Testis (tissue), 3 donors: Measurements from ENCODE around the gene CDH23. TPM values are rescaled to one million over a fixed set of nuclear protein-coding genes. Genes with fewer than 3 reads are reported as not detected.

Source experiments
- DNase-seq: peaks from one replicate; pipeline ENCODE4 v3.0.0-alpha.2; 2019
- H3K27ac ChIP-seq, 2 donors: fragments of 200-600 bp; sonication (generic); one replicate each; pipeline ENCODE4 v1.5.1; 2019
- H3K27me3 ChIP-seq: fragments of 200-600 bp; sonication (generic); one replicate; pipeline ENCODE4 v1.5.1; 2019
- H3K36me3 ChIP-seq: fragments of 200-600 bp; sonication (generic); one replicate; pipeline ENCODE4 v1.5.1; 2017; ENCODE audit warnings: low read depth; ENCODE audit errors: missing control alignments
- H3K4me1 ChIP-seq: fragments of 200-600 bp; sonication (generic); one replicate; pipeline ENCODE4 v1.5.1; 2019
- H3K4me3 ChIP-seq, 2 donors: fragments of 200-600 bp; sonication (generic); one replicate each; pipeline ENCODE4 v1.5.1; 2017 to 2019
- H3K9me3 ChIP-seq: fragments of 200-600 bp; sonication (generic); one replicate; pipeline ENCODE4 v1.5.1; 2017
- POLR2A ChIP-seq: fragments of 450-650 bp; IDR thresholded peaks from one replicate; pipeline ENCODE4 v1.6.1; 2017; ENCODE audit warnings: antibody characterized with exemption, mild to moderate bottlenecking, moderate library complexity
- WGBS, 2 donors: methylation state at CpG; one replicate each; pipeline ENCODE4 v1.1.5; 2018; 5-methylcytosine and 5-hydroxymethylcytosine counted together
- intact Hi-C: fragments of 100-400 bp; cut with DNase I; formaldehyde crosslinking; loops from one replicate; pipeline ENCODE4 v1.15.1; 2023; ENCODE audit warnings: low total_unique reads
- polyA plus RNA-seq: library from polyadenylated mRNA; stranded (reverse); fragments of 350-450 nt; fragmentation: Illumina TruSeq; extraction: RNeasy Lipid Tissue Mini Kit (QIAGEN cat#74804); gene quantifications from one replicate; pipeline ENCODE4 v1.2.3, GENCODE V29; 2014; ENCODE audit warnings: low read depth, low replicate concordance; ENCODE audit not compliant: insufficient read depth
- total RNA-seq, 2 donors: library from RNA; depleted of rRNA; stranded (reverse); fragments of >200 nt; gene quantifications; one replicate each; pipeline ENCODE4 v1.2.3, GENCODE V29; 2016
- TF ChIP-seq, protein P1 (sequence below), 3 experiments: fragments of 450-650 bp in 2 of 3; fragments of 200-600 bp in 1 of 3; sonication (generic) in 1 of 3; IDR thresholded peaks; one replicate each; pipeline ENCODE4 v1.5.1; 2016 to 2019; ENCODE audit warnings: antibody characterized with exemption in 3 of 3, mild to moderate bottlenecking in 2 of 3, moderate library complexity in 1 of 3

CDH23 gene
- total and polyA plus RNA-seq, 3 donors from 2014 or later, result 29.8 to 125 (median 81.7) TPM

DNA sequence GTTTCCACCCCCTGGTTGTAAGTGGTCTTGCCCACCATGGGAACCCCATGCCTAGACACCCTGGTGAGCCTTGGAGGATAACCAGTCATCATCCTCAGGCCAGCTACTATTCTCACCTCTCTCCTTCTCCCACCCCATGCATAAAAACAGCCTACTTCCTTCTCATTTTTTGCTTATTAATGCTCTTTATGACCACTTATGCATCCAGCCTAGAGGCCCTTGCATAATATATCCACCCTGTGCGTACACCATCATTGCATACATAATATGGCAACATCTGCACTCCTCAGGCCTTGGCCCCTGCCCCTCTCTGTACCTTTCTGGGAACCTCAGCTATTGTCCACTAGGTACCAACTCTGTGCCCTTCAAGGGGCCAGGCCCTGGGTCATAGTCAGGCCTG is 91.0 kb downstream of the CDH23 start:
- no peaks in the 10 kb centered on the region for H3K9me3 ChIP-seq
- WGBS, 2 donors, result 88 to 95% methylated on average over 1 of the region's 1 CpG
- intact Hi-C loops, result no loop called here
- H3K36me3 ChIP-seq, result no peaks in the 10 kb centered on the region
- no peak for TF ChIP-seq POLR2A
- TF ChIP-seq, protein P1, sequence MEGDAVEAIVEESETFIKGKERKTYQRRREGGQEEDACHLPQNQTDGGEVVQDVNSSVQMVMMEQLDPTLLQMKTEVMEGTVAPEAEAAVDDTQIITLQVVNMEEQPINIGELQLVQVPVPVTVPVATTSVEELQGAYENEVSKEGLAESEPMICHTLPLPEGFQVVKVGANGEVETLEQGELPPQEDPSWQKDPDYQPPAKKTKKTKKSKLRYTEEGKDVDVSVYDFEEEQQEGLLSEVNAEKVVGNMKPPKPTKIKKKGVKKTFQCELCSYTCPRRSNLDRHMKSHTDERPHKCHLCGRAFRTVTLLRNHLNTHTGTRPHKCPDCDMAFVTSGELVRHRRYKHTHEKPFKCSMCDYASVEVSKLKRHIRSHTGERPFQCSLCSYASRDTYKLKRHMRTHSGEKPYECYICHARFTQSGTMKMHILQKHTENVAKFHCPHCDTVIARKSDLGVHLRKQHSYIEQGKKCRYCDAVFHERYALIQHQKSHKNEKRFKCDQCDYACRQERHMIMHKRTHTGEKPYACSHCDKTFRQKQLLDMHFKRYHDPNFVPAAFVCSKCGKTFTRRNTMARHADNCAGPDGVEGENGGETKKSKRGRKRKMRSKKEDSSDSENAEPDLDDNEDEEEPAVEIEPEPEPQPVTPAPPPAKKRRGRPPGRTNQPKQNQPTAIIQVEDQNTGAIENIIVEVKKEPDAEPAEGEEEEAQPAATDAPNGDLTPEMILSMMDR (IDR thresholded peaks at IDR 0.05), result no peak
- H3K27me3 ChIP-seq, result no peaks in the 10 kb centered on the region
- H3K27ac ChIP-seq, result no peak overlapping the region
- no peak overlapping the region for H3K4me3 ChIP-seq
- H3K4me1 ChIP-seq, result no peaks in the 10 kb centered on the region
- no peak for DNase-seq

DNA sequence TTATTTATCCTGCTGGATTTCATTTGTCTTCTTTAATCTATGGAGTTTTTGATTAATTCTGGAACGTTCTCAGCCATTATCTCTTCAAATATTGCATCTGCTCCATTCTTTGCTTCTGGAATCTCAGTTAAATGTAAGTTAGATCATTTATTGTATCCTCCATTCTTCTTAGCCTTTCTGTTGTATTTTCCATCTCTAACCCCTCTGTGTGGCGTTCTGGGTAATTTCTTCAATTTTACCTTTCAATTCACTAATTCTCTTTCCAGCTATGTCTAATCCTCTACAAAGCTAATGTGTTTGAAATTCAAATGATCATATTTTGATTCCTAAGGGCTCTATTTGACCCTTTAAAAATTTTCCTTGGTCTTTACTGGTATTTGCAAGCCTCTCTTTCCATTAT is 92.4 kb downstream of the CDH23 start:
- intact Hi-C loops, result no loop called here
- Histone ChIP-seq H3K4me3 (no peak overlapping the region), H3K9me3 (no peaks in the 10 kb centered on the region), H3K27ac (no peak overlapping the region), H3K36me3 (no peaks in the 10 kb centered on the region), H3K4me1 (no peaks in the 10 kb centered on the region), H3K27me3 (no peaks in the 10 kb centered on the region)
- WGBS, 2 donors, result 90 to 97% methylated on average over 2 of the region's 2 CpGs
- no peak for DNase-seq
- TF ChIP-seq POLR2A, result no peak
- TF ChIP-seq, protein P1 (IDR thresholded peaks at IDR 0.05), result no peak

DNA sequence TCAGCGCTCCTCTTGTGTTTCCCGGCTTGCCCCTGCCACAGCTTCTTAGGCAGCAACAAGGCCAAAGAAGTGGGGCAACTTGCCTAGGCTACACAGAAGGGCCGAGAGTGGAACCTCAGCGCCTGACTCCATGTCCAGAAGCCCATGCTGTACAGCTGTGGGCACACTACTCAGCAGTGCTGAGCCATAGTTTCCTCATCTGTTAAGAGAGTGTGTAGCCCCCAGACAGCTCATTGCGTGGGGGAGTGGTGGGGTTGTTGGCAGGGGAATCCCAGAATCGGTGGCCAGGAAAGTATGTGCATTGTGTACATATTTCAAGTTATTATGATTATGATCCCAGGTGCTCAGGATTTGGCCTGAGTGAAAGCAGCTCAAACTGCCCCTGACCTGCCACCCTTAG is 96.2 kb downstream of the CDH23 start:
- TF ChIP-seq POLR2A, result no peak
- TF ChIP-seq, protein P1 (IDR thresholded peaks at IDR 0.05), result no peak
- Histone ChIP-seq H3K4me1 (no peaks in the 10 kb centered on the region), H3K4me3 (no peak overlapping the region), H3K27ac (no peak overlapping the region), H3K36me3 (no peaks in the 10 kb centered on the region), H3K27me3 (no peaks in the 10 kb centered on the region), H3K9me3 (no peaks in the 10 kb centered on the region)
- DNase-seq, result no peak
- 75 to 87% methylated on average over 6 of the region's 6 CpGs for WGBS, 2 donors
- intact Hi-C loops, result no loop called here

DNA sequence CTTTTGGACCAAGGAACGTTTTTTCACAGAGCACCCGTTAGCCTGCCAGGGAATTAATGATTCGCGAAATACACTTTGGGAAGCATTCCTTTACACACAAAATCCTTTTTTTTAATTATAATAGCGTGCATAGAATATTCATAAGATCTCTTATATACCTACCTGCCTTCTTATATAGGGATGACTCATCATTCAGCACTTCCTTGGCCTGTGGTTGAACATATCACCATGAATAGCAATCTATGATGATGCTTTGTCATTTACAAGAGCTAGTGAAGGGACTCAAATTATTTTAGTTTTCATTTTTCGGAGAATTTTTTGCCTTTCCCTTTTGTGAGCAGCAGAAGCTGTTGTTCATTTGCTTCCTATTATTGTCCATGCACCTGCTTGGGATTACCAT is 97.0 kb downstream of the CDH23 start:
- intact Hi-C loops, result no loop called here
- H3K4me3 ChIP-seq, result no peak overlapping the region
- WGBS, 2 donors, result 91 to 92% methylated on average over 6 of the region's 6 CpGs

DNA sequence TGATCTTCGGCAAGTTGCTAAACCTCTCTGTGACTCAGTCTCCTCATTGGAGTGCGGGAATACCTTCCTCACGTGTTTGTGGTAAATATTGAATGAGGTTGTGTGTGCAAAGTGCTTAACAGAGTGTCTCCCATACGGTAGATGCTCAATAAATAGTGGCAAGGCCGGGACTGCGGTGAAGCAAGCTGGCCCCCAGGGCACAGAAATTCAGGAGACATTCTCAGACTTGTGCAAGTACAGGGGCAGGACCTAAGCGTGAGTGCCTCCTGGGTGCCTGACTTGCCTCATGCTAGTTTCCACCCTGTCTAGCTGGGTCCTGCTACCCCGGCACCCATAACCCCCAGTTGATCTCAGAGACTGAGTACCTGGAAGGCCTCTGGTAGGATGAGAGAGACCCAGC is 97.8 kb downstream of the CDH23 start:
- Histone ChIP-seq H3K9me3 (no peaks in the 10 kb centered on the region), H3K4me3 (no peak overlapping the region), H3K4me1 (no peaks in the 10 kb centered on the region), H3K27ac (no peak overlapping the region), H3K36me3 (no peaks in the 10 kb centered on the region), H3K27me3 (no peaks in the 10 kb centered on the region)
- intact Hi-C loops, result no loop called here
- 88 to 92% methylated on average over 7 to 8 of the region's 8 CpGs for WGBS, 2 donors
- no peak for DNase-seq
- TF ChIP-seq, protein P1 (IDR thresholded peaks at IDR 0.05), result no peak
- TF ChIP-seq POLR2A, result no peak

More for the DNA sequence above, 97.0 kb downstream of the CDH23 start:
- no peaks in the 10 kb centered on the region for H3K9me3 ChIP-seq
- no peaks in the 10 kb centered on the region for H3K36me3 ChIP-seq
- no peak for DNase-seq
- H3K27ac ChIP-seq, result no peak overlapping the region
- H3K4me1 ChIP-seq, result no peaks in the 10 kb centered on the region
- H3K27me3 ChIP-seq, result no peaks in the 10 kb centered on the region
- TF ChIP-seq, protein P1 (IDR thresholded peaks at IDR 0.05), result no peak
- no peak for TF ChIP-seq POLR2A
